Nephron progenitor cell (in vitro differentiated cells): Measurements from ENCODE around the gene NUP85.

Experiments
- DNase-seq: peaks from one replicate; pipeline ENCODE4 v3.0.0; 2021
- H3K27ac Mint-ChIP-seq: 2 replicates; pipeline ENCODE4 v1.8.0; 2021; ENCODE audit warnings: mild to moderate bottlenecking, moderate library complexity, mixed read lengths
- H3K27me3 Mint-ChIP-seq: 2 replicates; pipeline ENCODE4 v1.8.0; 2021; ENCODE audit warnings: mild to moderate bottlenecking, low read depth, mixed read lengths; ENCODE audit not compliant: poor library complexity
- H3K36me3 Mint-ChIP-seq: 2 replicates; pipeline ENCODE4 v1.8.0; 2021; ENCODE audit warnings: low read depth, mixed read lengths
- H3K4me1 Mint-ChIP-seq: 2 replicates; pipeline ENCODE4 v1.8.0; 2021; ENCODE audit warnings: mixed read lengths
- H3K4me3 Mint-ChIP-seq: 2 replicates; pipeline ENCODE4 v1.8.0; 2021; ENCODE audit warnings: mild to moderate bottlenecking, moderate library complexity, mixed read lengths
- H3K9me3 Mint-ChIP-seq: 2 replicates; pipeline ENCODE4 v1.8.0; 2021; ENCODE audit warnings: mild to moderate bottlenecking, moderate library complexity, mixed read lengths
- TF ChIP-seq, protein P1 (sequence below): fragments of 200-600 bp; sonication (generic); IDR thresholded peaks from 2 replicates; pipeline ENCODE4 v1.5.0; 2021; ENCODE audit warnings: antibody characterized with exemption

The NUP85 gene

DNA sequence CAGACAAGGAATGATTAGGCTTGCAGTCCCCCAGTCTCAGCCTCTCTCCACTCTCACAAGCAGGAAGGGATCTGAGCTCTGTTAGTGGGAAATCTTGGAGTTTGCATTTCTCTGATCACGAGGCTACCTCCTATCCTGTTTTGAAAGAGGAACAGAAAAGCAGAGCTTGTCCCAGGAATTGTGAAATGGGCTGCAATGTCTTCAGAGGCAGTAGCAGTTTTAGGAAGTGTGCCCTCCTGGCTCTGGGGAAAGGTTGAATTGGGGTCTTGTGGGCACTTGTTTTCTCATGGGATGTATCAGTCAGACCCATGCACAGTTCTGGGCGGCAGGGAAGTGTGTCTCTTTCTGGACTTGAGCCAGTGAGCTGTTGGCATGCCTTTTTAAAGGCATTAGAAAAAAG lies 22.8 kb downstream of the NUP85 start:
- Mint-ChIP-seq H3K9me3 (no peaks in the 10 kb centered on the region), H3K27me3 (no peaks in the 10 kb centered on the region), H3K4me3 (no peak overlapping the region), H3K4me1 (no peaks in the 10 kb centered on the region), H3K27ac (no peak overlapping the region), H3K36me3 (peaks cover 69% of the 10 kb centered on the region)
- DNase-seq: no peak
- TF ChIP-seq, protein P1, sequence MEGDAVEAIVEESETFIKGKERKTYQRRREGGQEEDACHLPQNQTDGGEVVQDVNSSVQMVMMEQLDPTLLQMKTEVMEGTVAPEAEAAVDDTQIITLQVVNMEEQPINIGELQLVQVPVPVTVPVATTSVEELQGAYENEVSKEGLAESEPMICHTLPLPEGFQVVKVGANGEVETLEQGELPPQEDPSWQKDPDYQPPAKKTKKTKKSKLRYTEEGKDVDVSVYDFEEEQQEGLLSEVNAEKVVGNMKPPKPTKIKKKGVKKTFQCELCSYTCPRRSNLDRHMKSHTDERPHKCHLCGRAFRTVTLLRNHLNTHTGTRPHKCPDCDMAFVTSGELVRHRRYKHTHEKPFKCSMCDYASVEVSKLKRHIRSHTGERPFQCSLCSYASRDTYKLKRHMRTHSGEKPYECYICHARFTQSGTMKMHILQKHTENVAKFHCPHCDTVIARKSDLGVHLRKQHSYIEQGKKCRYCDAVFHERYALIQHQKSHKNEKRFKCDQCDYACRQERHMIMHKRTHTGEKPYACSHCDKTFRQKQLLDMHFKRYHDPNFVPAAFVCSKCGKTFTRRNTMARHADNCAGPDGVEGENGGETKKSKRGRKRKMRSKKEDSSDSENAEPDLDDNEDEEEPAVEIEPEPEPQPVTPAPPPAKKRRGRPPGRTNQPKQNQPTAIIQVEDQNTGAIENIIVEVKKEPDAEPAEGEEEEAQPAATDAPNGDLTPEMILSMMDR: no peak

DNA sequence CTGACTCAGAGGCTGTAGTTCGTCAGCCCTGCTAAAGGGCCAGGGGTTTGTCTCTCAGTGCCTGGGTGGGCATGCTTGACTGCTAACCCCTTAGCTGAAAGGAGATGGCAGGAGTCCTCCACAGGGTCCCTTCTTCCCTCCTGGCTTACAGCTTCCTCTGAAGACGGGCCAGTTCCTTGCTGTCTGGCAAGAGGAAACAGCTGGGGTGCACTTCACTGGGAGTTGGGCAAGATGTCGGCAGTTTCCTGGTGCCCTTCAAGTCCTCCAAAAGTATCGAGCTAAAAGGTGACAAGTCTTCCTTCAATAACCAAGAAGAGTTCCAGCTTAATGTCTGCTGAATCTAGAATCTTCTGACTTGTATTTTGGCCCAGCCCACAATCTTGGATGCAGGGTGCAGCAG lies 23.4 kb downstream of the NUP85 start:
- Mint-ChIP-seq H3K4me1 (no peaks in the 10 kb centered on the region), H3K4me3 (no peak overlapping the region), H3K27me3 (no peaks in the 10 kb centered on the region), H3K36me3 (peaks cover 68% of the 10 kb centered on the region), H3K9me3 (no peaks in the 10 kb centered on the region), H3K27ac (no peak overlapping the region)
- DNase-seq: no peak
- TF ChIP-seq, protein P1: no peak

- Mint-ChIP-seq H3K4me1 (no peaks in the 10 kb centered on the region), H3K4me3 (no peak overlapping the region), H3K27ac (no peak overlapping the region), H3K27me3 (no peaks in the 10 kb centered on the region), H3K9me3 (no peaks in the 10 kb centered on the region), H3K36me3 (peaks cover 64% of the 10 kb centered on the region)
- DNase-seq: no peak
- TF ChIP-seq, protein P1: no peak
Observed at GRCh38 chr17:75231071-75231470, 25.6 kb downstream of the NUP85 start.

DNA sequence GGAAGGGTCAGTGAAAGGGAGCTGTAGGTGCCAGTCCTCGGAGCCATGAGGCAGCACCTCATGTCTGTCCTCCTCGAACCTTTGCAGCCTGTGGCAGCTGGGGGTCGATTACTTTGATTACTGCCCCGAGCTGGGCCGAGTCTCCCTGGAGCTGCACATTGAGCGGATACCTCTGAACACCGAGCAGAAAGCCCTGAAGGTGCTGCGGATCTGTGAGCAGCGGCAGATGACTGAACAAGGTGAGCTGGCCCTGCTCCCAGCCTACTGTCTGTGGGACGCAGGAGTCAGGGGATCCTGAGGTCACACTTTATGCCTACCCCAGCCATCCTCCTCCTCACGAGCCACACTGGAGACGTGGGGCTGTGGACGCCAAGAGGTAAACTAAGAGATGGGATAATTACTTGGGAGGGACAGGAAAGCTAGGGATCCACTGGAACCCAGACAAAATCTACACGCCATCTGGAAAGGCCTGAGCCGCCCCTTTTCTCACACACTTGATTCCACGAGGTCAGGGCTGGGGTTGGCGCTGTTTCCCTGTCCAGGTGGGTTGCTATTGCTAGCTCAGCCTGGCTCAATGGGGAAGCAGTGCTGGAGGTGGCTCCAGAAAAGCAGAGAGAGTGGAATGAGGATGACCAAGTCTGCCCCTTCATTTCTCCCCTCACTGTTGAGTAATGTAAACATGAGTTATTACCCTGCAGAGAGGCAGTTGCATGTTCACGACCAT lies 26.4 kb downstream of the NUP85 start:
- Mint-ChIP-seq H3K4me3 (no peak overlapping the region), H3K9me3 (no peaks in the 10 kb centered on the region), H3K4me1 (no peaks in the 10 kb centered on the region), H3K27ac (no peak overlapping the region), H3K27me3 (no peaks in the 10 kb centered on the region), H3K36me3 (peaks cover 60% of the 10 kb centered on the region)
- TF ChIP-seq, protein P1: no peak
- DNase-seq: no peak

- no peak overlapping the region for H3K4me3 Mint-ChIP-seq
- H3K36me3 Mint-ChIP-seq: peaks cover 65% of the 10 kb centered on the region
- no peaks in the 10 kb centered on the region for H3K9me3 Mint-ChIP-seq
- no peaks in the 10 kb centered on the region for H3K27me3 Mint-ChIP-seq
- no peaks in the 10 kb centered on the region for H3K4me1 Mint-ChIP-seq
- TF ChIP-seq, protein P1: no peak
- DNase-seq: no peak
- peak overlapping the region; percentile 37 for H3K27ac Mint-ChIP-seq
Observed at GRCh38 chr17:75232786-75233185, 27.3 kb downstream of the NUP85 start.
